GM18526 (cell line): ENCODE results near the gene METTL4.

Experiments
- POLR2A ChIP-seq: IDR thresholded peaks from 3 replicates; pipeline ENCODE4 v1.6.1; 2011; ENCODE audit not compliant: insufficient read length; ENCODE audit errors: extremely low read depth

Gene METTL4

GRCh38 chr18:2538236-2538635 lies 33.1 kb downstream of the METTL4 start:
- TF ChIP-seq POLR2A = no peak

- TF ChIP-seq POLR2A = no peak
Observed at GRCh38 chr18:2537296-2537695, 34.0 kb downstream of the METTL4 start.

GRCh38 chr18:2536493-2536892 lies 34.8 kb downstream of the METTL4 start:
- TF ChIP-seq POLR2A = no peak

GRCh38 chr18:2536063-2536462 lies 35.2 kb downstream of the METTL4 start:
- no peak for TF ChIP-seq POLR2A

- no peak for TF ChIP-seq POLR2A
Observed at GRCh38 chr18:2535419-2535910, 35.8 kb downstream of the METTL4 start.

GRCh38 chr18:2534906-2535305 lies 36.4 kb downstream of the METTL4 start:
- TF ChIP-seq POLR2A = no peak

- no peak for TF ChIP-seq POLR2A
Observed at GRCh38 chr18:2532797-2533196, 38.5 kb downstream of the METTL4 start.

GRCh38 chr18:2531751-2532150 lies 39.6 kb downstream of the METTL4 start:
- no peak for TF ChIP-seq POLR2A

GRCh38 chr18:2529154-2529553 lies 42.2 kb downstream of the METTL4 start:
- no peak for TF ChIP-seq POLR2A

GRCh38 chr18:2526329-2526728 lies 45.0 kb downstream of the METTL4 start:
- no peak for TF ChIP-seq POLR2A

GRCh38 chr18:2522112-2522511 lies 49.2 kb downstream of the METTL4 start:
- TF ChIP-seq POLR2A = no peak

- TF ChIP-seq POLR2A = no peak
Observed at GRCh38 chr18:2518473-2518872, 52.8 kb downstream of the METTL4 start.

GRCh38 chr18:2515908-2516625 lies 55.2 kb downstream of the METTL4 start:
- no peak for TF ChIP-seq POLR2A

GRCh38 chr18:2515171-2515787 lies 56.0 kb downstream of the METTL4 start:
- TF ChIP-seq POLR2A = no peak

- no peak for TF ChIP-seq POLR2A
Observed at GRCh38 chr18:2513616-2514015, 57.7 kb downstream of the METTL4 start.

- no peak for TF ChIP-seq POLR2A
Observed at GRCh38 chr18:2512059-2512458, 59.2 kb downstream of the METTL4 start.

- TF ChIP-seq POLR2A = no peak
Observed at GRCh38 chr18:2511451-2511850, 59.9 kb downstream of the METTL4 start.
